HepG2 (cell line): Measurements from ENCODE around the gene EGLN1. TPM values are rescaled to one million over a fixed set of nuclear protein-coding genes. Genes with fewer than 3 reads are reported as not detected.

Experiments
- ELF4 ChIP-seq: sonication (generic); formaldehyde crosslinking; IDR thresholded peaks from 2 replicates; pipeline ENCODE4 v1.5.0; 2020; ENCODE audit warnings: missing genetic modification reagents, mild to moderate bottlenecking, moderate library complexity, borderline replicate concordance
- FOXJ3 ChIP-seq: sonication (generic); formaldehyde crosslinking; IDR thresholded peaks from 2 replicates; pipeline ENCODE4 v1.4.0; 2020; ENCODE audit warnings: missing genetic modification reagents, mild to moderate bottlenecking, borderline replicate concordance
- HMG20A ChIP-seq: IDR thresholded peaks from 2 replicates; pipeline ENCODE4 v1.6.1; 2016; ENCODE audit warnings: borderline replicate concordance
- KLF15 ChIP-seq: sonication (generic); formaldehyde crosslinking; IDR thresholded peaks from 2 replicates; pipeline ENCODE4 v1.8.1; 2023; ENCODE audit warnings: borderline replicate concordance, mild to moderate bottlenecking, inconsistent platforms, missing genetic modification reagents, mixed read lengths
- MXD4 ChIP-seq: IDR thresholded peaks from 2 replicates; pipeline ENCODE4 v1.6.1; 2016; ENCODE audit warnings: mild to moderate bottlenecking, missing biosample characterization, missing genetic modification reagents
- NONO ChIP-seq, 2 experiments: fragments of 450-650 bp in 1 of 2; sonication (generic) in 1 of 2; formaldehyde crosslinking in 1 of 2; IDR thresholded peaks in 1 of 2; conservative IDR thresholded peaks in 1 of 2; 2 replicates each; pipeline versions ENCODE4 v1.6.1 to v1.8.0; 2017 to 2022; ENCODE audit warnings: mild to moderate bottlenecking in 1 of 2, missing genetic modification reagents in 1 of 2, moderate library complexity in 1 of 2
- POLR2A ChIP-seq, 2 experiments: IDR thresholded peaks; 2 replicates each; pipeline ENCODE4 v1.6.1; 2011; ENCODE audit warnings: low read depth in 2 of 2, low read length in 2 of 2, mild to moderate bottlenecking in 1 of 2, moderate library complexity in 1 of 2; ENCODE audit not compliant: insufficient read depth in 1 of 2
- SNAI1 ChIP-seq: sonication (generic); formaldehyde crosslinking; IDR thresholded peaks from 2 replicates; pipeline ENCODE4 v1.5.0; 2020; ENCODE audit warnings: mild to moderate bottlenecking, missing genetic modification reagents, borderline replicate concordance
- STAT5B ChIP-seq: sonication (generic); formaldehyde crosslinking; IDR thresholded peaks from 2 replicates; pipeline ENCODE4 v1.4.0; 2020; ENCODE audit warnings: missing genetic modification reagents
- TBX2 ChIP-seq: sonication (generic); formaldehyde crosslinking; IDR thresholded peaks from 2 replicates; pipeline ENCODE4 v1.5.0; 2020; ENCODE audit warnings: missing genetic modification reagents, mild to moderate bottlenecking, borderline replicate concordance
- U2AF2 ChIP-seq: fragments of 200-400 bp; formaldehyde crosslinking; IDR thresholded peaks from 2 replicates; pipeline ENCODE4 v1.6.1; 2017; ENCODE audit warnings: low read depth, mild to moderate bottlenecking, low read length
- ZNF3 ChIP-seq: IDR thresholded peaks from 2 replicates; pipeline ENCODE4 v1.7.0; 2017; ENCODE audit warnings: inconsistent platforms
- ZNF615 ChIP-seq: sonication (generic); formaldehyde crosslinking; IDR thresholded peaks from 2 replicates; pipeline ENCODE4 v1.5.0; 2020; ENCODE audit warnings: mild to moderate bottlenecking, missing genetic modification reagents, borderline replicate concordance
- polyA plus RNA-seq, 8 experiments: library from polyadenylated mRNA; depleted of rRNA in 3 of 8; stranded (reverse) in 7 of 8; unstranded in 1 of 8; fragments of >200 nt; fragmentation: Illumina TruSeq in 4 of 8; extraction: Trizol in 4 of 8; gene quantifications; 2 replicates each; pipeline versions ENCODE4 v1.2.1 to v1.2.3, GENCODE V29; 2011 to 2016; ENCODE audit warnings: low read depth in 4 of 8, missing spikeins in 1 of 8, mixed read lengths in 1 of 8; ENCODE audit not compliant: insufficient read depth in 1 of 8
- total RNA-seq, 5 experiments: library from RNA; depleted of rRNA; stranded (reverse); fragments of >200 nt; fragmentation: Illumina TruSeq; extraction: Trizol; gene quantifications; 2 replicates each; pipeline ENCODE4 v1.2.3, GENCODE V29; 2016; ENCODE audit warnings: low read depth in 1 of 5
- TF ChIP-seq, protein P1 (sequence below): sonication (generic); formaldehyde crosslinking; IDR thresholded peaks from 2 replicates; pipeline ENCODE4 v1.4.0; 2020; ENCODE audit warnings: missing genetic modification reagents
- TF ChIP-seq, protein P2 (sequence below): sonication (generic); formaldehyde crosslinking; IDR thresholded peaks from 2 replicates; pipeline ENCODE4 v1.8.0; 2022; ENCODE audit warnings: mild to moderate bottlenecking, missing genetic modification reagents, borderline replicate concordance
- TF ChIP-seq, protein P3 (sequence below): sonication (generic); formaldehyde crosslinking; IDR thresholded peaks from 2 replicates; pipeline ENCODE4 v1.8.1; 2023; ENCODE audit warnings: mild to moderate bottlenecking, moderate library complexity, missing genetic modification reagents
- TF ChIP-seq, protein P4 (sequence below): sonication (generic); formaldehyde crosslinking; IDR thresholded peaks from 2 replicates; pipeline ENCODE4 v1.5.0; 2020; ENCODE audit warnings: missing genetic modification reagents
- TF ChIP-seq, protein P5 (sequence below): sonication (generic); formaldehyde crosslinking; IDR thresholded peaks from 2 replicates; pipeline ENCODE4 v1.9.0; 2021; ENCODE audit warnings: missing genetic modification reagents, borderline replicate concordance
- TF ChIP-seq, protein P6 (sequence below): IDR thresholded peaks from 2 replicates; pipeline ENCODE4 v1.6.1; 2016; ENCODE audit warnings: missing compliant biosample characterization, missing genetic modification reagents, borderline replicate concordance

EGLN1 gene
- total and polyA plus RNA-seq, 2 of the 13 experiments (the other 11 are each of a cell fraction or from before 2014, with no cell fraction given): 34.4 to 44.1 TPM

DNA sequence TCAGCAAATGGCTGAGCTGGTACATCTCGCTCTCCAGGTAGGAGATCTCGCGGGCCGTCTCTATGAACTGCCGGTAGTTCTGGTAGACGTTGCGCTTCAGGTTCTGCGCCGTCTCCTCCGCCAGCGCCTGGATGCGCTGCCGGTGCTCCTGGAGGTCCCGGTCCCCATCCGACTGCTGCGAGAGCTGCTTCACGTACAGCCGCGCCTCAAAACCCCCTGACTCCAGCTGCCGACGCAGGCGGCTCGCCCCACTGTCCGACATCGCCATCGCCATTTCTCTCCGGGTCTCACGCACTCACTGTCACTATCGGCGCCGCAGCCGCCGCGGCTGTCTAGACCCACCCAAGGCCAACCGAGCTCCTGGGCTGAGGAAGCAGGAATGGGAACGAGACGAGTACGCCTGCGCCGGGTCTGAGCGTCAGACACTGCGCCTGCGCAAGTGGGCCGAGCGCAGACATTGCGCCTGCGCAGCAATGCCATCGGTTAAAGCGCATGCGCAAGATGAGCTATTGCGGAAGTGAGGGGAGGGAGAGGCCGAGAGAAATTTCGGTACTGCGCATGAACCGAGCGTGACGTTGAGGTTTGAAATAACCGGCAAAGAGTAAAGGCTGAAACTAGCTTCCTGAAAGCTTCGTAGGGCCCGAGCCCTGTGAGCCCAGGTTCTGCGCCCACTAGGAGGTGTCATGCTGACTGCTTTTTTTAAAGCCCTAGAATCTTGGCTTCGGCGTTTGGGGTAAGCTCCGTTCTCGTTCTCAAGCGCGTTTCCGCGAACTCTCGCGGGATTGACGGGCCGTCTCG lies 84.4 kb downstream of the EGLN1 start, which contains the start of gene EXOC8 (continued):
- TF ChIP-seq POLR2A (IDR thresholded peaks at IDR 0.05; ENCODE audit: insufficient read depth in 1 of 2, low read depth in 2 of 2, low read length in 2 of 2): peak; percentile 65 to 76
- no peak for TF ChIP-seq U2AF2
- 0 out of 2 replicates have a peak, but pooled peaks have one; percentile 2 for TF ChIP-seq ZNF615
- no peak for TF ChIP-seq NONO (IDR thresholded peaks at IDR 0.05)
- TF ChIP-seq NONO (CRISPR knock-in tag; conservative IDR thresholded peaks at IDR 0.05): peak; percentile 37; the same call in 1 of the 2 replicates
- no peak for TF ChIP-seq KLF15 (CRISPR knock-in tag)
- no peak for TF ChIP-seq ZNF3 (CRISPR knock-in tag)
- peak; percentile 44; the same call in 1 of the 2 replicates for TF ChIP-seq MXD4 (CRISPR knock-in tag)
- TF ChIP-seq SNAI1: peak; percentile 92; the same call in 1 of the 2 replicates
- TF ChIP-seq, protein P1, sequence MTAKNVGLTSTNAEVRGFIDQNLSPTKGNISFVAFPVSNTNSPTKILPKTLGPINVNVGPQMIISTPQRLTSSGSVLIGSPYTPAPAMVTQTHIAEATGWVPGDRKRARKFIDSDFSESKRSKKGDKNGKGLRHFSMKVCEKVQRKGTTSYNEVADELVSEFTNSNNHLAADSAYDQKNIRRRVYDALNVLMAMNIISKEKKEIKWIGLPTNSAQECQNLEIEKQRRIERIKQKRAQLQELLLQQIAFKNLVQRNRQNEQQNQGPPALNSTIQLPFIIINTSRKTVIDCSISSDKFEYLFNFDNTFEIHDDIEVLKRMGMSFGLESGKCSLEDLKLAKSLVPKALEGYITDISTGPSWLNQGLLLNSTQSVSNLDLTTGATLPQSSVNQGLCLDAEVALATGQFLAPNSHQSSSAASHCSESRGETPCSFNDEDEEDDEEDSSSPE (CRISPR knock-in tag): peak; percentile 70
- TF ChIP-seq, protein P2, sequence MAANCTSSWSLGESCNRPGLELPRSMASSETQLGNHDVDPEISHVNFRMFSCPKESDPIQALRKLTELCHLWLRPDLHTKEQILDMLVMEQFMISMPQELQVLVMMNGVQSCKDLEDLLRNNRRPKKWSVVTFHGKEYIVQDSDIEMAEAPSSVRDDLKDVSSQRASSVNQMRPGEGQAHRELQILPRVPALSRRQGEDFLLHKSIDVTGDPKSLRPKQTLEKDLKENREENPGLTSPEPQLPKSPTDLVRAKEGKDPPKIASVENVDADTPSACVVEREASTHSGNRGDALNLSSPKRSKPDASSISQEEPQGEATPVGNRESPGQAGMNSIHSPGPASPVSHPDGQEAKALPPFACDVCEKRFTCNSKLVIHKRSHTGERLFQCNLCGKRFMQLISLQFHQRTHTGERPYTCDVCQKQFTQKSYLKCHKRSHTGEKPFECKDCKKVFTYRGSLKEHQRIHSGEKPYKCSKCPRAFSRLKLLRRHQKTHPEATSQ: peak; percentile 92; the same call in 1 of the 2 replicates
- peak; percentile 52 for TF ChIP-seq TBX2 (CRISPR knock-in tag)
- 0 out of 2 replicates have a peak, but pooled peaks have one; percentile 17 for TF ChIP-seq STAT5B
- no peak for TF ChIP-seq FOXJ3
- TF ChIP-seq, protein P3, sequence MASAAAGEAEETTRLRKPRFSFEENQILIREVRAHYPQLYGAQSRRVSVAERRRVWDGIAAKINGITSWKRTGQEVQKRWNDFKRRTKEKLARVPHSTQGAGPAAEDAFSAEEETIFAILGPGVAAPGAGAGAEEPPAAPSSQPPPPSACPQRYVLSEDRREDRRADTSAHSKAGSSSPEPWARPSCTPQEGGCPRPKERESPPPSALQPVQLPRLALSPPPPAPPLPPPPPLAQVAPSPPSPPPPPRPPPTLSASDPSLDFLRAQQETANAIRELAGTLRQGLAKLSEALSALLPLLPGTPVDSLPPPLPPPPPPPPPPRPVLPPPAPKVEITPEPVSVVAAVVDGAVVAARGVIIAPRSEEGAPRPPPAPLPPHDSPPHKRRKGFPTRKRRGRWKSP: peak; percentile 97
- TF ChIP-seq ELF4 (CRISPR knock-in tag): peak; percentile 92; the same call in 1 of the 2 replicates
- TF ChIP-seq HMG20A (CRISPR knock-in tag): no peak
- TF ChIP-seq, protein P4, sequence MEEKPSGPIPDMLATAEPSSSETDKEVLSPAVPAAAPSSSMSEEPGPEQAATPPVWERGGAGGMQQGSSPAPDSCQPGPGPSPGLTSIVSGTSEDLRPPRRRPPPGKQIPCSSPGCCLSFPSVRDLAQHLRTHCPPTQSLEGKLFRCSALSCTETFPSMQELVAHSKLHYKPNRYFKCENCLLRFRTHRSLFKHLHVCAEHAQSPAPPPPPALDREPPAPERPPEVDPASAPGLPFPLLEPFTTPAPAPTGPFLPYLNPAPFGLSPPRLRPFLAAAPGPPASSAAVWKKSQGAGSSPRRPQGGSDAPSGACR (CRISPR knock-in tag): peak; percentile 85; the same call in 1 of the 2 replicates
- TF ChIP-seq, protein P5, sequence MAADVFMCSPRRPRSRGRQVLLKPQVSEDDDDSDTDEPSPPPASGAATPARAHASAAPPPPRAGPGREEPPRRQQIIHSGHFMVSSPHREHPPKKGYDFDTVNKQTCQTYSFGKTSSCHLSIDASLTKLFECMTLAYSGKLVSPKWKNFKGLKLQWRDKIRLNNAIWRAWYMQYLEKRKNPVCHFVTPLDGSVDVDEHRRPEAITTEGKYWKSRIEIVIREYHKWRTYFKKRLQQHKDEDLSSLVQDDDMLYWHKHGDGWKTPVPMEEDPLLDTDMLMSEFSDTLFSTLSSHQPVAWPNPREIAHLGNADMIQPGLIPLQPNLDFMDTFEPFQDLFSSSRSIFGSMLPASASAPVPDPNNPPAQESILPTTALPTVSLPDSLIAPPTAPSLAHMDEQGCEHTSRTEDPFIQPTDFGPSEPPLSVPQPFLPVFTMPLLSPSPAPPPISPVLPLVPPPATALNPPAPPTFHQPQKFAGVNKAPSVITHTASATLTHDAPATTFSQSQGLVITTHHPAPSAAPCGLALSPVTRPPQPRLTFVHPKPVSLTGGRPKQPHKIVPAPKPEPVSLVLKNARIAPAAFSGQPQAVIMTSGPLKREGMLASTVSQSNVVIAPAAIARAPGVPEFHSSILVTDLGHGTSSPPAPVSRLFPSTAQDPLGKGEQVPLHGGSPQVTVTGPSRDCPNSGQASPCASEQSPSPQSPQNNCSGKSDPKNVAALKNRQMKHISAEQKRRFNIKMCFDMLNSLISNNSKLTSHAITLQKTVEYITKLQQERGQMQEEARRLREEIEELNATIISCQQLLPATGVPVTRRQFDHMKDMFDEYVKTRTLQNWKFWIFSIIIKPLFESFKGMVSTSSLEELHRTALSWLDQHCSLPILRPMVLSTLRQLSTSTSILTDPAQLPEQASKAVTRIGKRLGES: no peak
- TF ChIP-seq, protein P6, sequence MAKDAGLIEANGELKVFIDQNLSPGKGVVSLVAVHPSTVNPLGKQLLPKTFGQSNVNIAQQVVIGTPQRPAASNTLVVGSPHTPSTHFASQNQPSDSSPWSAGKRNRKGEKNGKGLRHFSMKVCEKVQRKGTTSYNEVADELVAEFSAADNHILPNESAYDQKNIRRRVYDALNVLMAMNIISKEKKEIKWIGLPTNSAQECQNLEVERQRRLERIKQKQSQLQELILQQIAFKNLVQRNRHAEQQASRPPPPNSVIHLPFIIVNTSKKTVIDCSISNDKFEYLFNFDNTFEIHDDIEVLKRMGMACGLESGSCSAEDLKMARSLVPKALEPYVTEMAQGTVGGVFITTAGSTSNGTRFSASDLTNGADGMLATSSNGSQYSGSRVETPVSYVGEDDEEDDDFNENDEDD (CRISPR knock-in tag): peak; percentile 1; the same call in 1 of the 2 replicates
